Stimulated activated CD4-positive, alpha-beta T cell treated with anti-CD3 and anti-CD28 coated beads, Interleukin-4, amount 100 ng/mL, for 24 hours (primary cell): Measurements from ENCODE around the gene ATP6V0E1.
A peak's percentile ranks its signal among the peaks of the same experiment; 100 is the strongest.
"Not testable (repeated sequence)": the region's sequence is repeated elsewhere in the genome, so short reads cannot be mapped to it uniquely, and the experiment has no call there.

Experiments used
- DNase-seq: peaks from one replicate; pipeline ENCODE4 v3.0.0-alpha.2; 2020

ATP6V0E1 gene

GRCh38 chr5:173041881-173042762 is 58.6 kb downstream of the ATP6V0E1 start:
- no peak for DNase-seq

DNA sequence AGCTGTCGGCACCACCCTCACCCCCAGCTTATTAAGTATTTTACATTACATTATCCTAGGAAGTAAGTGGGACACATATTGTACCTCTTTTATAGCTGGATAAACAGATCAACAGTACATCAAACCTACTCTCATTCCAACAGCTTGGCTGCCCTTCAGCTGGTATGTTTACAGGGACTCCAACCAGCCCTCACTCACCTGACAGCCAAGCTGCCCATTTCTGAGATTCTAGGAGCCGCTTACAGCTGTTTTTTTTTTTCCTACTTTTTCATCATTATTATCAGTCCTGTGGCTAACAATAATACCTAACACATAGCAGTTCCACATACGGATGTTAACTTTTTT is 59.2 kb downstream of the ATP6V0E1 start:
- no peak for DNase-seq

GRCh38 chr5:173045474-173045873 is 61.9 kb downstream of the ATP6V0E1 start:
- DNase-seq: no peak

- DNase-seq: not testable (repeated sequence)
These were observed 63.7 kb downstream of the ATP6V0E1 start for GRCh38 chr5:173047096-173047837.

DNA sequence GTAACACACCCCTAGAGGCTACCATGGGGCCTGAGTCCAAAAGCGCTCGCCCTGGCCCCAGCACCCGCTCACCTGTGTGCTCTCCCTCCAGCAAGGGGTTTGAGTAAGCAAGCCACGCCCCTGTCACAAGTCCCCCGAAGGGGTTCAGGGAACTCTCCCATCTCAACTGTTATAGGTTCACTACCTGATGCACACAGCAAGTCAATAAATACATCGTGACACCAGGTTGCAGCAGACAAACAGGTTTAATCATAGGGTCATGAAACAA is 64.2 kb downstream of the ATP6V0E1 start:
- no peak for DNase-seq

DNA sequence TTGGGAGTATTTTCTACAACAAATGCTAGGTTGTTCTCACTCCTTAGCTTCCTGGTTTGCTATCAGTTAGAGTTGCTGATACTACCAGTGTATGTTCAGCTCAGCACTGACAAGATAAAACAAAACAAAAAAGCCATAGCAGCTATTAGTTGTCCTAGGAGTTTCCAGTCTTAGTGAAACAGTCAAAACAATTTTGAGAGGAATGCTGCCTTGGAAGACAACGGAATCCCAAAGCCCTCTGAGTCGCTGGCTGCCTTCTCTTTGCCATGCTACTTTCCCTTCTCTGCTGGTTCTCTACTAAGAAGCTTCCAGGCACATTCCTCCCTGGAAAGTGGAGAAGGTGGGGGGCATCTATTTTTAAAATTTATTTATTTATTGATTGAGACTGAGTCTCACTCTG is 67.2 kb downstream of the ATP6V0E1 start:
- no peak for DNase-seq

GRCh38 chr5:173051746-173052145 is 68.2 kb downstream of the ATP6V0E1 start:
- DNase-seq: no peak

GRCh38 chr5:173053041-173053440 is 69.5 kb downstream of the ATP6V0E1 start:
- DNase-seq: no peak

DNA sequence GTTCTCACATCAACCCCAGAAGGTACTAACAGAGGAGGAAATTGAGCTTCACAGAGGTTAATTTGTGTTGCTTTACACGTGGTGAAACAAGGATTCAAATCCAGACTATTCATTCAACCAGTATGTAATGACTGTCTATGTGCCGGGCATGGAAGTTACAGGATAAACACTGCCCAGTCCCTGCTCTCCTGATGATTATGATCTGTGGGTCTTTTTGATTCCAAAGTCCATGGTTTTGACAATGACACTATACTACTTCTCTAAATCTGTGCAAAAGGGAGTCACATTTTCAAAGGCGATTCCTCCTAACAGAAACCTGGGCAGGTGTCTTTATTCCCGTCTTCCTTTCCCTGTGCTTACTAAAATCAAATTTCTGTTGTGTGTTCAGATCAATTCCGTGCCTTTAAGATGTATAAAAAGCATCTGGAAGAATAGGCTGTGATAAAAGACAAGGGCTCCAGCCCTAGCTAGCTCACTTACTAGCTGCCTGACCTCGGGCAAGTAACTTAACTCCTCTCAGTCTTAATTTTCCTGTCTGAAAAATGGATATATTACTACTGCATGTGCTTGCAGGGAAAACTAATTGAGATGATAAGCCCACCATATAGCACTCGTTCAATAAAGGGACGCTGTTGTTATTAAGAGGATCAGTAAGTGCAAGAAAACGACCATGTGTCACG is 71.6 kb downstream of the ATP6V0E1 start:
- DNase-seq: no peak

DNA sequence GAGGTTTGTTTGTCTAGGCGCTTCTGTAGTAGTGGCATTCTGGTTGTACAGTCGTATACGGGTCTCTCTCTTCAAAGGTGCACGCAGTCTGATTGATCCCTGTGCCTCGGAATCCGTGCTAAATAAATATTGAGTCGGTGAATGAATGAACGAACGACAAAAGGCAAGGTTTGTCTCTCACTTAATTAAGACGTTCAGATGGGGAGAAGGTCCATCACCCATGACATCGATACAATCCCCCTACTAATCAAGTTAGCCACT is 72.1 kb downstream of the ATP6V0E1 start:
- DNase-seq: no peak

DNA sequence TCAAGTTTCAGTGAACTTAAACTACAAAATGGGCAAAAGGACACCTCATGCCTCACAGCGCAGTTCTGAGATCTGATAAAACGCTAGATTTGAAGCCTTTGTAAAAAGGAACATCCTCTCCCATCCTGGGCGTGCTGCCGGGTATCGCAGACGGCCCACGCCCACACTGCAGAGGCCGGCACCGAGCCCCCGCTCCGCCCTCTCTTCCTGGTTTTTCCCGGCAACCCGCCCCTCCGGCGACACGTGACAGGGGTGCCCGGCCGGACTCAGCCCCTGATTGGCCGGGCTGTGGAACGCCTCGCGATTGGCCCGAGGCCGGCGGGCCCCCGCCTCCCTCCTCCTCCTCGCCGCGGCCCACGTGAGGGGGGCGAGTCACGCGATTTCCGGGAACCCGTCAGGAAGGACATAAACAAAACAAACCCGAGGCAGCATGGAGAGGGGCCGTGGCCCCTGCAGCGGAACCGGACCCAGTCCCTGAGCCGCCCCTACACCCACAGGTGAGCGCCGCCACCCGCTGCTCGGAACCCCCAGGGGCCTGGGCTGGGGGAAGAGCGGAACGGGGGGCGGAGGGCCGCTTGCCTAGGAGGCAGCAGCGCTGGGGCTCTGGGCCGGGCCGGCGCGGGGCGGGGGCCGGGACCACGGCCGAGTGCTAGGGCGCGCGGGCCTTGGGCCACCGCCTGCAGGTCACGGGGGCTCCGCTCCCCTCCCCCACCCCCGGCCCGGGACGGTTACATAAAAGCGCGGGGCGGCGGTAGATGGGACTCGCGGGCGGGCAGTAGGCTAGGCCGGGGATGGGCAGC is 72.6 kb downstream of the ATP6V0E1 start, which contains the start of gene CREBRF:
TSS of gene CREBRF (plus strand) at position 370 of the 800 bp plus-strand sequence. CDS start 24,424 bp downstream, outside the sequence.
- peak; percentile 97 for DNase-seq

DNA sequence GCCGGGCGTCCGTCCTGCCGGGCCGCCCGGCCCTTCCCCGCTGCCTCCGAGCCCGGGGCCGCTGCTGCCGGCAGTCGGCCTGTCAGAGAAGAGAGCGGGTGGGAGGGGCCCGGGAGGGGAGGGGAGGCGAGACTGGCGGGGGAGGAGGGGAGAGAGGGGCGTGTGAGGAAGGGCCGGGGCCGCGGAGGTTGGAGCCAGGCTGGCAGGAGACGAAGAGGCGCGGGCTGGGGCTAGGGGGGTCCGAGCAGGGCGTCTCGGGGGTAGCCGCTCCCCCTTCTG is 73.2 kb downstream of the ATP6V0E1 start:
- DNase-seq: no peak

GRCh38 chr5:173057062-173057924 is 73.7 kb downstream of the ATP6V0E1 start:
- DNase-seq: peak; percentile 99

DNA sequence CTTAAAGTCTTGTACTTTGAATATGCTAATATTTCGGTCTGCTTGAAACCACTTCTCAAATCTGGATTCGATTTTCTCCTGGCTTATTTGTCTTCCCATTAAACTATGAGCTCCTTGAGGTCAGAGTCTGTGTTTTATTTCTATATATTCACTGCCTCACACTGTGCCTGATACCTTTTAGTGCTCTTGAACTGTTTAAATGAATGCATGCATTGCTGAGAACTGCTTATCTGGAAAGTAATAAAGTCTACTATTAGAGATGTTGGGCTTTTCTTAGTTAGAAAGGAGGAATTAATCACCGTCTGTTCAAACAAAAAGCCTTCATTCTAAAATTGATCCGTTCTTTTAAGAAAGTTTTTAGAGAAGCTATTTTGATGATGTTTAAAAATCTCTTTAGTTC is 78.6 kb downstream of the ATP6V0E1 start:
- DNase-seq: no peak

GRCh38 chr5:173065155-173065554 is 81.6 kb downstream of the ATP6V0E1 start:
- DNase-seq: no peak

DNA sequence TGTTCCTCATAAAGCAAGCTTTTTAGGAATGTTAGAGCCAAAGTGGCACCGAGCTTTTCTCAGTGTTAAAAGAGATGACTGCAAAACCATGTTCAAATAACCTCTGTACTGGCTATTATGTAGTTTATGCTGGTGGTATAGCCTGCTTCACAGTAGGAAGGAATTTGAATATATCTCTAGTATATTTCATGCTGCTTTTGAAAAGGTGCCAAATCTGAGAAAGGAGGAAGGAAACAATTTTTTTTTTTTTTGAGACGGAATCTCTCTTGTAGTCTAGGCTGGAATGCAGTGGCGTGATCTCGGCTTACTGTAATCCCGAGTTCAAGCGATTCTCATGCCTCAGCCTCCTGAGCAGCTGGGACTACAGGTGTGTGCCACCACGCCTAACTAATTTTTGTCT is 86.1 kb downstream of the ATP6V0E1 start:
- DNase-seq: no peak

GRCh38 chr5:173075137-173075843 is 91.7 kb downstream of the ATP6V0E1 start:
- DNase-seq: no peak

- DNase-seq: no peak
These were observed 92.4 kb downstream of the ATP6V0E1 start for GRCh38 chr5:173075970-173076369.

DNA sequence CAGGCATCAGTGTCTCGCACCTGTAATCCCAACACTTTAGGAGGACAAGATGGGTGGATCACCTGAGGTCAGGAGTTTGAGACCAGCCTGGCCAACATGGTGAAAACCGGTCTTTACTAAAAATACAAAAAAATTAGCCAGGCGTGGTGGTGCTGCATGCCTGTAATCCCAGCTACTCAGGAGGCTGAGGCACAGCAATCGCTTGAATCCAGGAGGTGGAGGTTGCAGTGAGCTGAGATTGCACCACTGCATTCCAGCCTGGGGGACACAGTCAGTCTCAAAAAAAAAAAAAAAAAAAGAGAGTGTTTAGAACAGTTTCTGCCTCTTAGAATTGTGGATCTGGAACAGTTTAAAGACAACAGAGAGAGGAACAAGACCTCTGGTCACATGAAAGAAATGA is 92.9 kb downstream of the ATP6V0E1 start:
- not testable (repeated sequence) for DNase-seq

- no peak for DNase-seq
These were observed 95.3 kb downstream of the ATP6V0E1 start for GRCh38 chr5:173078878-173079277.
